Erythroblast (primary cell): Measurements from ENCODE around the gene RIMOC1.

Source experiments
- GATA1 ChIP-seq: IDR thresholded peaks from 2 replicates; pipeline ENCODE4 v1.6.1; 2011; ENCODE audit warnings: low read depth, mild to moderate bottlenecking, control low read depth, low read length, moderate library complexity
- POLR2A ChIP-seq: IDR thresholded peaks from 2 replicates; pipeline ENCODE4 v1.6.1; 2011; ENCODE audit warnings: mild to moderate bottlenecking, low read length

DNA sequence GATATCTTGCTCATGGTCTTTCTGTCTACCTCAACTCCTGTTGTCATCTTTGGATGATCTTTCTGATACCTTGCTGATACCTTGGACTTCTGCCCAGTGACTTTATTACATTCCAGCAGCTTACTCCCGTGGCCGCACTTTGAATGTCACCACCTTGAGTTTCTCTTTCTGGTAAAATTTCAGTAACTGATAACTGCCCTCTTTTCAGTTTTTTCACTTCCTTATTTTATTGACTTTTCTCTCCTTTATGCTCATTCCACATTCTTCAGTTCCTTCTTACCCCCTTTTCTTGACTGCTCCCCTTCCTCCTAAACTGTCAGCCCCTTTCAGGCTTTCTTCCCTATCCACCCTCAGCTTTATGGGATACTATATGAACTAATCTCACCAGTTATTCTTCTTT lies 14.0 kb downstream of the RIMOC1 start:
- no peak for TF ChIP-seq POLR2A
- no peak for TF ChIP-seq GATA1
